Stomach (tissue), 9 donors: Measurements from ENCODE around the gene TPRG1L. TPM values are rescaled to one million over a fixed set of nuclear protein-coding genes. Genes with fewer than 3 reads are reported as not detected.

Source experiments
- DNase-seq, 2 donors: peaks; one replicate each; pipeline versions ENCODE4 v3.0.0 to v3.0.0-alpha.2; 2013 to 2019
- H3K27ac ChIP-seq, 5 donors: fragments of 200-600 bp in 4 of 5; sonication (generic) in 4 of 5; one replicate each; pipeline ENCODE4 v1.5.1; 2013 to 2019; ENCODE audit warnings: mild to moderate bottlenecking in 1 of 5, moderate library complexity in 1 of 5
- H3K27me3 ChIP-seq, 3 donors: fragments of 200-600 bp; sonication (generic); one replicate each; pipeline ENCODE4 v1.5.1; 2017 to 2019; ENCODE audit warnings: mixed run types in 1 of 3
- H3K36me3 ChIP-seq, 4 donors: fragments of 200-600 bp; sonication (generic); 1 replicate in 3 of 4; 2 replicates in 1 of 4; pipeline ENCODE4 v1.5.1; 2016 to 2019
- H3K4me1 ChIP-seq, 4 donors: fragments of 200-600 bp; sonication (generic); one replicate each; pipeline ENCODE4 v1.5.1; 2016 to 2019
- H3K4me3 ChIP-seq, 4 donors: fragments of 200-600 bp; sonication (generic) in 3 of 4; one replicate each; pipeline ENCODE4 v1.5.1; 2016 to 2019; ENCODE audit warnings: mild to moderate bottlenecking in 1 of 4
- H3K9me3 ChIP-seq, 4 donors: fragments of 200-600 bp; sonication (generic); one replicate each; pipeline ENCODE4 v1.5.1; 2016 to 2019
- CTCF ChIP-seq, 7 experiments: fragments of 450-650 bp in 4 of 7; fragments of 200-600 bp in 3 of 7; sonication (generic) in 3 of 7; IDR thresholded peaks; one replicate each; pipeline ENCODE4 v1.5.1; 2016 to 2019; ENCODE audit warnings: antibody characterized with exemption in 7 of 7, control low read depth in 2 of 7, mild to moderate bottlenecking in 1 of 7
- EP300 ChIP-seq: sonication (generic); formaldehyde crosslinking; IDR thresholded peaks from one replicate; pipeline ENCODE4 v1.6.1; 2017; ENCODE audit warnings: antibody characterized with exemption
- POLR2A ChIP-seq, 4 donors: fragments of 450-650 bp; IDR thresholded peaks; one replicate each; pipeline ENCODE4 v1.6.1; 2016; ENCODE audit warnings: antibody characterized with exemption in 4 of 4, control low read depth in 2 of 4, mild to moderate bottlenecking in 1 of 4, moderate library complexity in 1 of 4
- POLR2AphosphoS5 ChIP-seq, 3 donors: sonication (generic); formaldehyde crosslinking; IDR thresholded peaks; one replicate each; pipeline ENCODE4 v1.6.1; 2016; ENCODE audit warnings: antibody characterized with exemption in 3 of 3
- WGBS, 5 donors: extraction: QIAGEN DNeasy Blood & Tissue Kit in 3 of 5; methylation state at CpG; one replicate each; pipeline versions ENCODE4 v1.1.5 to v1.1.7; 2013 to 2018; 5-methylcytosine and 5-hydroxymethylcytosine counted together
- intact Hi-C: fragments of 100-400 bp; cut with DNase I; formaldehyde crosslinking; loops from one replicate; pipeline ENCODE4 v1.15.1; 2023; ENCODE audit warnings: low total_unique reads
- polyA plus RNA-seq, 3 donors: library from polyadenylated mRNA; stranded (reverse); fragments of 200-250 nt; gene quantifications; one replicate each; pipeline ENCODE4 v1.2.3, GENCODE V29; 2013
- total RNA-seq, 5 donors: library from RNA; depleted of rRNA; stranded (reverse); fragments of >200 nt; gene quantifications; one replicate each; pipeline versions ENCODE4 v1.1.0 to v1.2.3, GENCODE V29; 2014 to 2016
- donor health status: healthy with polysubstance abuse.
- donor health status: Bipolar disorder and iron deficiency.
- donor health status: healthy.

The TPRG1L gene
- total and polyA plus RNA-seq, 8 donors, result 21.6 to 60.0 (median 30.4) TPM

GRCh38 chr1:3641046-3641760 is 16.4 kb downstream of the TPRG1L start:
- Histone ChIP-seq H3K36me3 (peaks cover 16 to 92% (median 92%) of the 10 kb centered on the region in 4 donors), H3K4me3 (no peak overlapping the region), H3K27me3 (no peaks in the 10 kb centered on the region), H3K4me1 (no peaks in the 10 kb centered on the region), H3K27ac (no peak overlapping the region), H3K9me3 (no peaks in the 10 kb centered on the region)
- DNase-seq, result no peak
- 90 to 96% (median 95%) methylated on average over 25 to 26 of the region's 26 CpGs for WGBS, 5 donors
- no peak for TF ChIP-seq POLR2A (IDR thresholded peaks at IDR 0.05)
- TF ChIP-seq CTCF (IDR thresholded peaks at IDR 0.05), result no peak
- no peak for TF ChIP-seq POLR2AphosphoS5 (IDR thresholded peaks at IDR 0.05)
- TF ChIP-seq EP300, result no peak
- intact Hi-C loops, result no loop called here

GRCh38 chr1:3641816-3642215 is 17.0 kb downstream of the TPRG1L start:
- Histone ChIP-seq H3K27me3 (no peaks in the 10 kb centered on the region), H3K4me1 (no peaks in the 10 kb centered on the region), H3K9me3 (no peaks in the 10 kb centered on the region), H3K4me3 (no peak overlapping the region), H3K36me3 (peaks cover 17 to 92% (median 92%) of the 10 kb centered on the region in 4 donors), H3K27ac (no peak overlapping the region)
- intact Hi-C loops, result no loop called here
- 94 to 97% (median 97%) methylated on average over 11 of the region's 11 CpGs for WGBS, 5 donors
- no peak for TF ChIP-seq POLR2AphosphoS5 (IDR thresholded peaks at IDR 0.05)
- no peak for TF ChIP-seq CTCF (IDR thresholded peaks at IDR 0.05)
- TF ChIP-seq POLR2A (IDR thresholded peaks at IDR 0.05), result no peak
- no peak for TF ChIP-seq EP300
- DNase-seq, result no peak

GRCh38 chr1:3642919-3643675 is 18.3 kb downstream of the TPRG1L start:
- intact Hi-C loops, result no loop called here
- no peak for DNase-seq
- no peak for TF ChIP-seq POLR2AphosphoS5 (IDR thresholded peaks at IDR 0.05)
- no peak for TF ChIP-seq EP300
- no peak for TF ChIP-seq POLR2A (IDR thresholded peaks at IDR 0.05)
- TF ChIP-seq CTCF (IDR thresholded peaks at IDR 0.05), result no peak
- no peak overlapping the region for H3K27ac ChIP-seq
- peaks cover 3 to 10% (median 6%) of the 10 kb centered on the region in 4 donors for H3K4me1 ChIP-seq
- peaks cover 13 to 88% (median 86%) of the 10 kb centered on the region in 4 donors for H3K36me3 ChIP-seq
- H3K9me3 ChIP-seq, result no peaks in the 10 kb centered on the region
- H3K27me3 ChIP-seq, result no peaks in the 10 kb centered on the region
- 93 to 97% (median 95%) methylated on average over 30 to 41 of the region's 43 CpGs for WGBS, 5 donors
- H3K4me3 ChIP-seq, result no peak overlapping the region

GRCh38 chr1:3644273-3644672 is 19.5 kb downstream of the TPRG1L start:
- no peaks in the 10 kb centered on the region for H3K27me3 ChIP-seq
- intact Hi-C loops, result no loop called here
- H3K4me1 ChIP-seq, result peaks cover 13 to 22% (median 17%) of the 10 kb centered on the region in 4 donors
- no peak for DNase-seq
- H3K4me3 ChIP-seq, result no peak overlapping the region
- no peaks in the 10 kb centered on the region for H3K9me3 ChIP-seq
- H3K36me3 ChIP-seq, result peaks cover 11 to 76% (median 74%) of the 10 kb centered on the region in 4 donors
- WGBS, 5 donors, result 88 to 100% (median 94%) methylated on average over 10 to 20 of the region's 25 CpGs
- TF ChIP-seq POLR2AphosphoS5 (IDR thresholded peaks at IDR 0.05) (no peak), EP300 (no peak), POLR2A (IDR thresholded peaks at IDR 0.05) (no peak), CTCF (IDR thresholded peaks at IDR 0.05) (no peak)
- no peak overlapping the region for H3K27ac ChIP-seq
